HCT116 (cell line): Measurements from ENCODE around the gene RFTN1. TPM values are rescaled to one million over a fixed set of nuclear protein-coding genes. Genes with fewer than 3 reads are reported as not detected.

Experiments used
- ATAC-seq: fragments of 200-7000 bp; cut with Tn5 transposase; 2 replicates; pipeline ENCODE4 v1.9.1; 2020; ENCODE audit warnings: mild to moderate bottlenecking, moderate library complexity
- BruUV-seq: library from RNA; stranded (reverse); fragments of 400-500 nt; replicated peaks from 2 replicates; lab custom pipeline; 2021; lab: Mats Ljungman, UMichigan
- CTCF ChIA-PET: fragments of 300-600 bp; sonication (Branson Sonifier 250); formaldehyde crosslinking; loops from one replicate; lab custom pipeline; 2021; ENCODE audit warnings: antibody characterized with exemption; lab: Charles Lee
- POLR2A ChIA-PET: fragments of 300-600, 350-600 bp; sonication (Branson Sonifier 250); formaldehyde crosslinking; loops from one replicate; lab custom pipeline; 2021; ENCODE audit warnings: antibody characterized with exemption; lab: Charles Lee
- RAD21 ChIA-PET, 2 experiments: fragments of 300-600 bp; sonication (Branson Sonifier 250); formaldehyde crosslinking; loops; one replicate each; lab custom pipeline; 2023; ENCODE audit warnings: low total read pairs in 2 of 2; ENCODE audit not compliant: uncharacterized antibody in 2 of 2, unreplicated experiment in 2 of 2, low non-redundant PET in 1 of 2; lab: Charles Lee
- DNase-seq: peaks from one replicate; pipeline ENCODE4 v3.0.0-alpha.2; 2010; ENCODE audit warnings: low read depth, low spot score
- H2AFZ ChIP-seq: fragments of 200-600 bp; shearing (Covaris generic), sonication (generic); 2 replicates; pipeline ENCODE4 v1.6.1; 2017; ENCODE audit warnings: low read depth, mixed run types, mixed read lengths, antibody characterized with exemption, low read length; ENCODE audit not compliant: poor library complexity, severe bottlenecking
- H3K27ac ChIP-seq: 2 replicates; pipeline ENCODE4 v1.5.1; 2012; ENCODE audit warnings: low read depth, low read length
- H3K27me3 ChIP-seq: fragments of 200-600 bp; sonication (generic); 2 replicates; pipeline ENCODE4 v1.6.1; 2016; ENCODE audit warnings: mixed run types, low read length, mixed read lengths; ENCODE audit not compliant: insufficient read depth
- H3K36me3 ChIP-seq, 2 experiments: fragments of 200-500 bp in 1 of 2; fragments of 200-600 bp in 1 of 2; sonication (Bioruptor generic) in 1 of 2; sonication (generic) in 1 of 2; 2 replicates each; pipeline versions ENCODE4 v1.5.1 to v1.6.1; 2014 to 2016; ENCODE audit warnings: low read length in 2 of 2, inconsistent platforms in 1 of 2, mixed read lengths in 1 of 2, mixed run types in 1 of 2; ENCODE audit not compliant: insufficient read depth in 2 of 2, control insufficient read depth in 1 of 2
- H3K4me1 ChIP-seq, 2 experiments: fragments of 200-600 bp in 1 of 2; sonication (generic) in 1 of 2; 2 replicates each; pipeline versions ENCODE4 v1.5.1 to v1.6.1; 2012 to 2017; ENCODE audit warnings: low read length in 2 of 2, inconsistent platforms in 1 of 2, mild to moderate bottlenecking in 1 of 2, mixed read lengths in 1 of 2, mixed run types in 1 of 2, moderate library complexity in 1 of 2; ENCODE audit not compliant: insufficient read depth in 2 of 2, control insufficient read depth in 1 of 2
- H3K4me2 ChIP-seq: fragments of 200-600 bp; sonication (generic); 2 replicates; pipeline ENCODE4 v1.6.1; 2017; ENCODE audit warnings: mixed run types, low read length, mixed read lengths
- H3K4me3 ChIP-seq, 2 experiments: fragments of 200-600 bp in 1 of 2; sonication (generic) in 1 of 2; replicated peaks in 1 of 2; 2 replicates each; pipeline ENCODE4 v1.5.1; 2011 to 2016; ENCODE audit warnings: low read length in 2 of 2, control low read depth in 1 of 2, low read depth in 1 of 2, mild to moderate bottlenecking in 1 of 2, mixed read lengths in 1 of 2, mixed run types in 1 of 2
- H3K79me2 ChIP-seq: fragments of 200-600 bp; sonication (generic); 2 replicates; pipeline ENCODE4 v1.6.1; 2017; ENCODE audit warnings: mild to moderate bottlenecking, mixed run types, low read length, moderate library complexity, mixed read lengths; ENCODE audit not compliant: insufficient read depth
- H3K9ac ChIP-seq: fragments of 200-600 bp; sonication (generic); 2 replicates; pipeline ENCODE4 v1.6.1; 2016; ENCODE audit warnings: low read length, mixed read lengths
- H3K9me2 ChIP-seq: fragments of 200-600 bp; sonication (generic), shearing (Covaris generic); 2 replicates; pipeline ENCODE4 v1.6.1; 2017; ENCODE audit warnings: mixed run types, mild to moderate bottlenecking, moderate library complexity; ENCODE audit not compliant: insufficient read depth
- H3K9me3 ChIP-seq, 2 experiments: fragments of 200-500 bp in 1 of 2; fragments of 200-600 bp in 1 of 2; sonication (Bioruptor generic) in 1 of 2; sonication (generic) in 1 of 2; 2 replicates each; pipeline ENCODE4 v1.6.1; 2014 to 2017; ENCODE audit warnings: low read length in 2 of 2, mixed read lengths in 2 of 2, inconsistent platforms in 1 of 2, low read depth in 1 of 2, mild to moderate bottlenecking in 1 of 2, mixed run types in 1 of 2, moderate library complexity in 1 of 2; ENCODE audit not compliant: control insufficient read depth in 1 of 2, insufficient read depth in 1 of 2
- H4K20me1 ChIP-seq: fragments of 200-600 bp; sonication (generic), shearing (Covaris generic); 2 replicates; pipeline ENCODE4 v1.6.1; 2017; ENCODE audit warnings: mixed run types, mild to moderate bottlenecking, moderate library complexity; ENCODE audit not compliant: insufficient read depth
- ELF1 ChIP-seq: IDR thresholded peaks from 2 replicates; pipeline ENCODE4 v1.6.1; 2012; ENCODE audit warnings: low read depth, borderline replicate concordance
- FOSL1 ChIP-seq: IDR thresholded peaks from 2 replicates; pipeline ENCODE4 v1.6.1; 2012; ENCODE audit warnings: low read depth
- POLR2A ChIP-seq: IDR thresholded peaks from 2 replicates; pipeline ENCODE4 v1.7.0; 2011; ENCODE audit warnings: borderline replicate concordance; ENCODE audit not compliant: insufficient read depth, insufficient read length; ENCODE audit errors: extremely low read depth
- SIN3A ChIP-seq: IDR thresholded peaks from 2 replicates; pipeline ENCODE4 v1.6.1; 2012; ENCODE audit warnings: low read depth
- SRF ChIP-seq: IDR thresholded peaks from 2 replicates; pipeline ENCODE4 v1.6.1; 2012; ENCODE audit warnings: low read depth
- YY1 ChIP-seq: IDR thresholded peaks from 2 replicates; pipeline ENCODE4 v1.6.1; 2011; ENCODE audit warnings: low read length, low read depth, moderate library complexity, mild to moderate bottlenecking; ENCODE audit not compliant: insufficient replicate concordance; ENCODE audit errors: extremely low read depth
- intact Hi-C: fragments of 100-400 bp; cut with micrococcal nuclease; formaldehyde crosslinking; loops from 2 replicates; pipeline ENCODE4 v1.10.0; 2022
- total RNA-seq: library from RNA; stranded (reverse); gene quantifications from one replicate; pipeline ENCODE4 v1.2.1, GENCODE V29; 2021; ENCODE audit not compliant: unreplicated experiment
- TF ChIP-seq, protein P1 (sequence below): IDR thresholded peaks from 2 replicates; pipeline ENCODE4 v1.6.1; 2011; ENCODE audit warnings: mild to moderate bottlenecking, low read length, moderate library complexity; ENCODE audit not compliant: insufficient replicate concordance; ENCODE audit errors: extremely low read depth

The RFTN1 gene
- total RNA-seq, 1 experiment from 2014 or later: 3.9 TPM

DNA sequence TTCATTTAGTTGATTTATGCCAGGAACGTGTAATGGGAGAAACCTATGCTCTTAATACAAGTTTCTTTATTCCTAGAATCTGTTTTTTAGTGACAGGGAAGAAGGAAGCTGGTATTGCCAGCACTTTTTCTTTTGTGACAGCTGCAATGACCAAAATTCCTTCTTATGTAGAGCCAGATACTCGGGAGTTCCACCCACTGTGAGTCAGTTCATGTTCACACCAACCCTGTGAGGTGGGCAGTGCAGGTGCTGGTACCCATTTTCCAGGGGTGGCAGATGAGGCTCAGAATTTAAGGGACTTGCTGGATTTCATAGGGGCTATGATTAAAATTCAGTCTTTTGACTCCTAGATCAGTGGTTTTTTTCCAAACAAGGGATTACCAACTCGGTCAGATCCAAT, 213.8 kb downstream of the RFTN1 start:
- CTCF ChIA-PET: no interaction called here
- Histone ChIP-seq H3K27me3 (no peaks in the 10 kb centered on the region), H3K4me1 (no peaks in the 10 kb centered on the region), H3K79me2 (no peaks in the 10 kb centered on the region), H3K4me2 (no peak overlapping the region), H3K9me2 (no peaks in the 10 kb centered on the region), H3K27ac (no peak overlapping the region), H3K9me3 (no peaks in the 10 kb centered on the region; a peak in 1 of 4 replicates), H3K4me3 (no peak overlapping the region), H2AFZ (no peak overlapping the region), H4K20me1 (no peaks in the 10 kb centered on the region), H3K36me3 (peaks cover 3 to 6% of the 10 kb centered on the region in 2 experiments; a peak in 3 of 4 replicates), H3K9ac (no peak overlapping the region)
- no TSS peak for BruUV-seq
- TF ChIP-seq SIN3A (no peak), YY1 (no peak), POLR2A (no peak), ELF1 (no peak), SRF (no peak)
- POLR2A ChIA-PET: no interaction called here
- RAD21 ChIA-PET: no interaction called here
- ATAC-seq: no peak
- no peak for DNase-seq
- intact Hi-C loops: no loop called here

DNA sequence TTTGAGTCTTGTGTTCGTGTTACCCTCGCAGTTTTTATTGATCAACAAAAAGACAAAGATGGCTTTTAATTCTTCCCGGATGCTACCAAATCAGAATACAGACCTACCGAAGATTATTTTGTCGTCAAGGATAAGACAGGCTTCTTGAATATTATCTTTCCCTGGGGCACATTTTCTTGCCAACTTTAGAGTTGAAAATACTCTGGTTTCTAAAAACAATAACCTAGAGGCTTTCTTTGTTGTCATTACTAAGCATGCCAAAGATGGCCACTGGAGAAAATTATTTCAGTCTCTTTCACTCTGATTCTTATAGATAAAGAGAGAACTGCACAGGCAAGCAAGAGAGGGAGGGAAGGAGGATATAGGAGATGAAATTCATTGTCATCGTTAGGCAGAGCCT, 214.6 kb downstream of the RFTN1 start:
- Histone ChIP-seq H2AFZ (no peak overlapping the region), H3K36me3 (peaks cover 3 to 6% of the 10 kb centered on the region in 2 experiments; a peak in 3 of 4 replicates), H3K27me3 (no peaks in the 10 kb centered on the region), H4K20me1 (no peaks in the 10 kb centered on the region), H3K79me2 (no peaks in the 10 kb centered on the region), H3K9ac (no peak overlapping the region), H3K27ac (no peak overlapping the region), H3K9me3 (no peaks in the 10 kb centered on the region; a peak in 1 of 4 replicates), H3K9me2 (no peaks in the 10 kb centered on the region), H3K4me3 (no peak overlapping the region), H3K4me2 (no peak overlapping the region), H3K4me1 (no peaks in the 10 kb centered on the region)
- ChIA-PET POLR2A (no interaction called here), RAD21 (no interaction called here), CTCF (no interaction called here)
- no peak for DNase-seq
- TF ChIP-seq, protein P1, sequence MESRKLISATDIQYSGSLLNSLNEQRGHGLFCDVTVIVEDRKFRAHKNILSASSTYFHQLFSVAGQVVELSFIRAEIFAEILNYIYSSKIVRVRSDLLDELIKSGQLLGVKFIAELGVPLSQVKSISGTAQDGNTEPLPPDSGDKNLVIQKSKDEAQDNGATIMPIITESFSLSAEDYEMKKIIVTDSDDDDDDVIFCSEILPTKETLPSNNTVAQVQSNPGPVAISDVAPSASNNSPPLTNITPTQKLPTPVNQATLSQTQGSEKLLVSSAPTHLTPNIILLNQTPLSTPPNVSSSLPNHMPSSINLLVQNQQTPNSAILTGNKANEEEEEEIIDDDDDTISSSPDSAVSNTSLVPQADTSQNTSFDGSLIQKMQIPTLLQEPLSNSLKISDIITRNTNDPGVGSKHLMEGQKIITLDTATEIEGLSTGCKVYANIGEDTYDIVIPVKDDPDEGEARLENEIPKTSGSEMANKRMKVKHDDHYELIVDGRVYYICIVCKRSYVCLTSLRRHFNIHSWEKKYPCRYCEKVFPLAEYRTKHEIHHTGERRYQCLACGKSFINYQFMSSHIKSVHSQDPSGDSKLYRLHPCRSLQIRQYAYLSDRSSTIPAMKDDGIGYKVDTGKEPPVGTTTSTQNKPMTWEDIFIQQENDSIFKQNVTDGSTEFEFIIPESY: no peak
- TF ChIP-seq YY1: no peak
- TF ChIP-seq FOSL1: no peak
- BruUV-seq: no TSS peak
- intact Hi-C loops: no loop called here
- no peak for ATAC-seq
